ENCODE data around the gene SLC35G3.

DNA sequence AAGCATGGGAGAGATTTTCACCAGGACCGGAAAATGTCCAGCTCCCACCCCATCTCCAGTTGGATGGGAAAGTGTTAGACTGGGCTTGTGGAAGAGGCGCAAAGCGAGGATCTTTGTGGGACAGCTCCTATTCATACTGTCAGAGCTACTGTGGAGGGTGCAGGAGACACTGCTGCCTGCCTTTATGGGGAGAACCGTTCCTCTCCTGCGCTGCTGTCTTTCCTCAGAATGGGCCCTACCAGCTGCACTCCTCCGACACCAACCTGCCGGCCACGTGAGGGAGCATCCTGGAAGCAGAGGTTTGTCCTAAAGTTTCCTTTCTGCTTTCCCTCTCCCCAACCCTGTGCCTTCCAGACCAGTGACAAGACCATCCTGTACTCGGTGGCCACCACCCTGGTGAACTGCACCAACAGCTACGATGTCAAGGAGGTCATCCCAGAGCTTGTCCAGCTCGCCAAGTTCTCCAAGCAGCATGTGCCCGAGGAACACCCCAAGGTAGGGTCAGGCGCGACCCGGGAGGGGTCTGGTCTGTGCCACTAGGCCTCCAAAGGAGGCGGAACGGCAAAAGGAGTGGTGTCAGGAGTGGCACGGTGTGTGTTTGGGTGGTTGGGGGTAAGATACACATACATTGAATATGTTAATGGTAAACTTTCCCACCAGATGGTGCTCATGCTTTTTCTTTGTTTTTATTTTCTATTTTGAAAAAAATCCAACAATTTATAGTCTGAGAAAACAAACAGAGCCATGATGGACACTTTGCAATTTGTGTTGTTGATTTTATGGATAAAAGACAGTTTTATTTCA is 23.0 kb downstream of the SLC35G3 start:
- TF ChIP-seq, protein P1, sequence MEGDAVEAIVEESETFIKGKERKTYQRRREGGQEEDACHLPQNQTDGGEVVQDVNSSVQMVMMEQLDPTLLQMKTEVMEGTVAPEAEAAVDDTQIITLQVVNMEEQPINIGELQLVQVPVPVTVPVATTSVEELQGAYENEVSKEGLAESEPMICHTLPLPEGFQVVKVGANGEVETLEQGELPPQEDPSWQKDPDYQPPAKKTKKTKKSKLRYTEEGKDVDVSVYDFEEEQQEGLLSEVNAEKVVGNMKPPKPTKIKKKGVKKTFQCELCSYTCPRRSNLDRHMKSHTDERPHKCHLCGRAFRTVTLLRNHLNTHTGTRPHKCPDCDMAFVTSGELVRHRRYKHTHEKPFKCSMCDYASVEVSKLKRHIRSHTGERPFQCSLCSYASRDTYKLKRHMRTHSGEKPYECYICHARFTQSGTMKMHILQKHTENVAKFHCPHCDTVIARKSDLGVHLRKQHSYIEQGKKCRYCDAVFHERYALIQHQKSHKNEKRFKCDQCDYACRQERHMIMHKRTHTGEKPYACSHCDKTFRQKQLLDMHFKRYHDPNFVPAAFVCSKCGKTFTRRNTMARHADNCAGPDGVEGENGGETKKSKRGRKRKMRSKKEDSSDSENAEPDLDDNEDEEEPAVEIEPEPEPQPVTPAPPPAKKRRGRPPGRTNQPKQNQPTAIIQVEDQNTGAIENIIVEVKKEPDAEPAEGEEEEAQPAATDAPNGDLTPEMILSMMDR (conservative IDR thresholded peaks at IDR 0.05; ENCODE audit: low read depth, low read length): peak; percentile 50
- TF ChIP-seq POLR2A (IDR thresholded peaks at IDR 0.05; ENCODE audit: low read depth, low read length): no peak
- TF ChIP-seq, protein P2, sequence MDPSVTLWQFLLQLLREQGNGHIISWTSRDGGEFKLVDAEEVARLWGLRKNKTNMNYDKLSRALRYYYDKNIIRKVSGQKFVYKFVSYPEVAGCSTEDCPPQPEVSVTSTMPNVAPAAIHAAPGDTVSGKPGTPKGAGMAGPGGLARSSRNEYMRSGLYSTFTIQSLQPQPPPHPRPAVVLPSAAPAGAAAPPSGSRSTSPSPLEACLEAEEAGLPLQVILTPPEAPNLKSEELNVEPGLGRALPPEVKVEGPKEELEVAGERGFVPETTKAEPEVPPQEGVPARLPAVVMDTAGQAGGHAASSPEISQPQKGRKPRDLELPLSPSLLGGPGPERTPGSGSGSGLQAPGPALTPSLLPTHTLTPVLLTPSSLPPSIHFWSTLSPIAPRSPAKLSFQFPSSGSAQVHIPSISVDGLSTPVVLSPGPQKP (IDR thresholded peaks at IDR 0.05; ENCODE audit: borderline replicate concordance, low read depth, low read length): no peak
- peak; percentile 51 for TF ChIP-seq RAD21 (IDR thresholded peaks at IDR 0.05; ENCODE audit: low read length)
- no peak for TF ChIP-seq MAFK (IDR thresholded peaks at IDR 0.05; ENCODE audit: low read depth, low read length)
- no peak for TF ChIP-seq CEBPB (IDR thresholded peaks at IDR 0.05; ENCODE audit: low read depth, low read length)
- no peak for TF ChIP-seq CHD1 (IDR thresholded peaks at IDR 0.05; ENCODE audit: low read depth, low read length)
- no peak for TF ChIP-seq FOS (IDR thresholded peaks at IDR 0.05; ENCODE audit: low read depth, low read length)
- no peak for TF ChIP-seq RFX5 (IDR thresholded peaks at IDR 0.05; ENCODE audit: low read depth, low read length)
